ENCODE results near the gene TAS2R31.
"Not testable (repeated sequence)": the region's sequence is repeated elsewhere in the genome, so short reads cannot be mapped to it uniquely, and the experiment has no call there.

TAS2R31 gene

GRCh38 chr12:11031307-11031706 lies at the start of gene TAS2R31:
Gene TAS2R31, minus strand, starts transcription at chr12:11031407. Its CDS starts 72 bp downstream, at chr12:11031335.
- DNase-seq: no peak

GRCh38 chr12:11078246-11078645 lies 47.0 kb upstream of the TAS2R31 start:
- no peak for DNase-seq

- DNase-seq: peak; percentile 5
Measured at GRCh38 chr12:11075642-11076041, 44.4 kb upstream of the TAS2R31 start.

- DNase-seq: no peak
Measured at GRCh38 chr12:11071414-11071813, 40.2 kb upstream of the TAS2R31 start.

GRCh38 chr12:11070999-11071398 lies 39.8 kb upstream of the TAS2R31 start:
- DNase-seq: no peak

GRCh38 chr12:11069854-11070365 lies 38.7 kb upstream of the TAS2R31 start:
- DNase-seq: no peak

- DNase-seq: no peak
Measured at GRCh38 chr12:11067514-11067913, 36.3 kb upstream of the TAS2R31 start.

- not testable (repeated sequence) for DNase-seq
Measured at GRCh38 chr12:11062194-11062593, 31.0 kb upstream of the TAS2R31 start, which contains the start of gene TAS2R46. Gene TAS2R46, minus strand, starts transcription at chr12:11062294. Its CDS starts 0 bp downstream, at chr12:11062294.

GRCh38 chr12:11059784-11060183 lies 28.6 kb upstream of the TAS2R31 start:
- DNase-seq: no peak

GRCh38 chr12:11059041-11059440 lies 27.8 kb upstream of the TAS2R31 start:
- DNase-seq: no peak

- DNase-seq: no peak
Measured at GRCh38 chr12:11055306-11055705, 24.1 kb upstream of the TAS2R31 start.

- not testable (repeated sequence) for DNase-seq
Measured at GRCh38 chr12:11049806-11050531, 18.8 kb upstream of the TAS2R31 start.

- DNase-seq: not testable (repeated sequence)
Measured at GRCh38 chr12:11041366-11041765, 10.2 kb upstream of the TAS2R31 start.

GRCh38 chr12:11040162-11040561 lies 9.0 kb upstream of the TAS2R31 start:
- DNase-seq: no peak

- no peak for DNase-seq
Measured at GRCh38 chr12:11039171-11039570, 8.0 kb upstream of the TAS2R31 start.

- DNase-seq: not testable (repeated sequence)
Measured at GRCh38 chr12:11033959-11034358, 2.8 kb upstream of the TAS2R31 start.

GRCh38 chr12:11026118-11026517 lies 5.1 kb downstream of the TAS2R31 start:
- no peak for DNase-seq

- no peak for DNase-seq
Measured at GRCh38 chr12:11023387-11023786, 7.8 kb downstream of the TAS2R31 start.

- DNase-seq: no peak
Measured at GRCh38 chr12:11022520-11022919, 8.7 kb downstream of the TAS2R31 start, which contains the start of gene TAS2R19. Gene TAS2R19, minus strand, starts transcription at chr12:11022620. Its CDS starts 49 bp downstream, at chr12:11022571.

- no peak for DNase-seq
Measured at GRCh38 chr12:11016937-11017336, 14.3 kb downstream of the TAS2R31 start.

GRCh38 chr12:11015775-11016430 lies 15.3 kb downstream of the TAS2R31 start:
- DNase-seq: no peak

- DNase-seq: no peak
Measured at GRCh38 chr12:11014234-11014633, 17.0 kb downstream of the TAS2R31 start.

- no peak for DNase-seq
Measured at GRCh38 chr12:11007608-11008007, 23.6 kb downstream of the TAS2R31 start.

- no peak for DNase-seq
Measured at GRCh38 chr12:10998204-10998603, 33.0 kb downstream of the TAS2R31 start, which contains the start of gene TAS2R20. Gene TAS2R20, minus strand, starts transcription at chr12:10998304. Its CDS starts 429 bp downstream, at chr12:10997875.

Measured in activated CD4-positive, alpha-beta T cell treated with anti-CD3 and anti-CD28 coated beads, Interleukin-2, amount 50 U/mL, for 16 hours (primary cell).